ENCODE results near the gene VPS35L. TPM values are rescaled to one million over a fixed set of nuclear protein-coding genes. Genes with fewer than 3 reads are reported as not detected.

VPS35L gene
- total and polyA plus RNA-seq, 2 of the 13 experiments (the other 11 are each of a cell fraction or from before 2014, with no cell fraction given) = 1.4 to 1.6 TPM

GRCh38 chr16:19513377-19514053 lies 42.0 kb upstream of the VPS35L start (continued):
- TF ChIP-seq, protein P1, sequence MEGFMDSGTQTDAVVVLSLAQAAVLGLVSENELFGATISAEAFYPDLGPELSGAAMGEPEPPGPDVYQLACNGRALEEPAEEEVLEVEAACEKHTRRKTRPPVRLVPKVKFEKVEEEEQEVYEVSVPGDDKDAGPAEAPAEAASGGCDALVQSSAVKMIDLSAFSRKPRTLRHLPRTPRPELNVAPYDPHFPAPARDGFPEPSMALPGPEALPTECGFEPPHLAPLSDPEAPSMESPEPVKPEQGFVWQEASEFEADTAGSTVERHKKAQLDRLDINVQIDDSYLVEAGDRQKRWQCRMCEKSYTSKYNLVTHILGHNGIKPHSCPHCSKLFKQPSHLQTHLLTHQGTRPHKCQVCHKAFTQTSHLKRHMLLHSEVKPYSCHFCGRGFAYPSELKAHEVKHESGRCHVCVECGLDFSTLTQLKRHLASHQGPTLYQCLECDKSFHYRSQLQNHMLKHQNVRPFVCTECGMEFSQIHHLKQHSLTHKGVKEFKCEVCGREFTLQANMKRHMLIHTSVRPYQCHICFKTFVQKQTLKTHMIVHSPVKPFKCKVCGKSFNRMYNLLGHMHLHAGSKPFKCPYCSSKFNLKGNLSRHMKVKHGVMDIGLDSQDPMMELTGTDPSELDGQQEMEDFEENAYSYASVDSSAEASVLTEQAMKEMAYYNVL (CRISPR knock-in tag; IDR thresholded peaks at IDR 0.05; ENCODE audit: borderline replicate concordance) = no peak
- peak in 1 of 2 experiments; percentile 57; a peak in 1 of 4 replicates for TF ChIP-seq ATF4 (CRISPR knock-in tag; IDR thresholded peaks at IDR 0.05)
- no peak for TF ChIP-seq NCOR1 (IDR thresholded peaks at IDR 0.05; ENCODE audit: borderline replicate concordance, low read length)
- TF ChIP-seq ZNF431 (CRISPR knock-in tag; IDR thresholded peaks at IDR 0.05; ENCODE audit: borderline replicate concordance, low read depth) = no peak
- TF ChIP-seq YY1 (IDR thresholded peaks at IDR 0.05; ENCODE audit: insufficient read depth, insufficient replicate concordance, low read depth, low read length) = no peak
- TF ChIP-seq RBAK (CRISPR knock-in tag; IDR thresholded peaks at IDR 0.05) = no peak
- TF ChIP-seq ZFP62 (CRISPR knock-in tag; IDR thresholded peaks at IDR 0.05) = no peak
- TF ChIP-seq ZNF468 (CRISPR knock-in tag; IDR thresholded peaks at IDR 0.05) = no peak
- peak; percentile 64; the same call in 1 of the 2 replicates for TF ChIP-seq ZKSCAN8 (CRISPR knock-in tag; IDR thresholded peaks at IDR 0.05; ENCODE audit: borderline replicate concordance)
- no peak for TF ChIP-seq MNT (IDR thresholded peaks at IDR 0.05)
- TF ChIP-seq FUBP1 (CRISPR knock-in tag; IDR thresholded peaks at IDR 0.05; ENCODE audit: borderline replicate concordance) = no peak
- TF ChIP-seq, protein P2, sequence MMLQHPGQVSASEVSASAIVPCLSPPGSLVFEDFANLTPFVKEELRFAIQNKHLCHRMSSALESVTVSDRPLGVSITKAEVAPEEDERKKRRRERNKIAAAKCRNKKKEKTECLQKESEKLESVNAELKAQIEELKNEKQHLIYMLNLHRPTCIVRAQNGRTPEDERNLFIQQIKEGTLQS (CRISPR knock-in tag; IDR thresholded peaks at IDR 0.05) = no peak
- TF ChIP-seq NR1H2 (CRISPR knock-in tag; IDR thresholded peaks at IDR 0.05; ENCODE audit: borderline replicate concordance, low read depth) = no peak
- TF ChIP-seq SALL2 (CRISPR knock-in tag; IDR thresholded peaks at IDR 0.05) = no peak
- no peak for TF ChIP-seq CREM (IDR thresholded peaks at IDR 0.05)
- TF ChIP-seq CREM (CRISPR knock-in tag; IDR thresholded peaks at IDR 0.05) = no peak
- no peak for TF ChIP-seq ARNTL (CRISPR knock-in tag; IDR thresholded peaks at IDR 0.05)
- no peak for TF ChIP-seq HOXA3 (CRISPR knock-in tag; IDR thresholded peaks at IDR 0.05)
- TF ChIP-seq, protein P3, sequence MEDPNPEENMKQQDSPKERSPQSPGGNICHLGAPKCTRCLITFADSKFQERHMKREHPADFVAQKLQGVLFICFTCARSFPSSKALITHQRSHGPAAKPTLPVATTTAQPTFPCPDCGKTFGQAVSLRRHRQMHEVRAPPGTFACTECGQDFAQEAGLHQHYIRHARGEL (CRISPR knock-in tag; IDR thresholded peaks at IDR 0.05) = no peak
- TF ChIP-seq IRX3 (CRISPR knock-in tag; IDR thresholded peaks at IDR 0.05; ENCODE audit: borderline replicate concordance, low read depth) = no peak

Measured in HepG2 (cell line).